ENCODE data around the gene KSR2.

Gene KSR2

GRCh38 chr12:117686911-117687377 lies 281.8 kb downstream of the KSR2 start (continued):
- TF ChIP-seq ZNF398 (tag by site-specific recombination; IDR thresholded peaks at IDR 0.05) (peak; percentile 77), MEIS1 (CRISPR knock-in tag; IDR thresholded peaks at IDR 0.05; ENCODE audit: borderline replicate concordance) (no peak), HOXA7 (CRISPR knock-in tag; IDR thresholded peaks at IDR 0.05; ENCODE audit: borderline replicate concordance) (no peak), ZBTB48 (tag by site-specific recombination; IDR thresholded peaks at IDR 0.05) (peak; percentile 89), ZXDB (tag by site-specific recombination; IDR thresholded peaks at IDR 0.05) (0 out of 2 replicates have a peak, but pooled peaks have one; percentile 23), ZNF19 (tag by site-specific recombination; IDR thresholded peaks at IDR 0.05; ENCODE audit: low read depth) (no peak), ZBTB21 (tag by site-specific recombination; IDR thresholded peaks at IDR 0.05) (peak; percentile 50; the same call in 1 of the 2 replicates), TSHZ1 (tag by site-specific recombination; IDR thresholded peaks at IDR 0.05; ENCODE audit: borderline replicate concordance) (0 out of 2 replicates have a peak, but pooled peaks have one; percentile 14), MZF1 (tag by site-specific recombination; IDR thresholded peaks at IDR 0.05; ENCODE audit: borderline replicate concordance) (no peak), ZNF221 (tag by site-specific recombination; IDR thresholded peaks at IDR 0.05; ENCODE audit: borderline replicate concordance) (no peak), GLIS1 (tag by site-specific recombination; IDR thresholded peaks at IDR 0.05) (peak; percentile 94), ZSCAN18 (tag by site-specific recombination; IDR thresholded peaks at IDR 0.05) (no peak), ZNF830 (tag by site-specific recombination; IDR thresholded peaks at IDR 0.05; ENCODE audit: low read depth) (no peak), PATZ1 (tag by site-specific recombination; IDR thresholded peaks at IDR 0.05) (peak; percentile 68), ZBTB20 (tag by site-specific recombination; IDR thresholded peaks at IDR 0.05) (peak; percentile 64), ZNF148 (tag by site-specific recombination; IDR thresholded peaks at IDR 0.05; ENCODE audit: borderline replicate concordance) (no peak), PBX3 (CRISPR knock-in tag; IDR thresholded peaks at IDR 0.05) (no peak), ZNF555 (tag by site-specific recombination; conservative IDR thresholded peaks at IDR 0.05) (no peak), SP7 (tag by site-specific recombination; IDR thresholded peaks at IDR 0.05) (peak; percentile 85), KLF16 (tag by site-specific recombination; IDR thresholded peaks at IDR 0.05) (no peak), OSR2 (tag by site-specific recombination; IDR thresholded peaks at IDR 0.05) (peak; percentile 97), ZNF658 (tag by site-specific recombination; IDR thresholded peaks at IDR 0.05) (no peak), ZNF664 (tag by site-specific recombination; IDR thresholded peaks at IDR 0.05) (no peak), ZNF112 (tag by site-specific recombination; IDR thresholded peaks at IDR 0.05) (no peak), SETDB1 (IDR thresholded peaks at IDR 0.05; ENCODE audit: insufficient read length, low read length) (no peak), ZEB2 (tag by site-specific recombination; IDR thresholded peaks at IDR 0.05) (peak; percentile 90), ZNF600 (tag by site-specific recombination; IDR thresholded peaks at IDR 0.05) (peak; percentile 61; the same call in 1 of the 2 replicates)

All from HEK293 (cell line).